ENCODE results near the gene RTN4RL2. TPM values are rescaled to one million over a fixed set of nuclear protein-coding genes. Genes with fewer than 3 reads are reported as not detected.

The RTN4RL2 gene
- total RNA-seq, 1 experiment from 2014 or later: 0.90 TPM

DNA sequence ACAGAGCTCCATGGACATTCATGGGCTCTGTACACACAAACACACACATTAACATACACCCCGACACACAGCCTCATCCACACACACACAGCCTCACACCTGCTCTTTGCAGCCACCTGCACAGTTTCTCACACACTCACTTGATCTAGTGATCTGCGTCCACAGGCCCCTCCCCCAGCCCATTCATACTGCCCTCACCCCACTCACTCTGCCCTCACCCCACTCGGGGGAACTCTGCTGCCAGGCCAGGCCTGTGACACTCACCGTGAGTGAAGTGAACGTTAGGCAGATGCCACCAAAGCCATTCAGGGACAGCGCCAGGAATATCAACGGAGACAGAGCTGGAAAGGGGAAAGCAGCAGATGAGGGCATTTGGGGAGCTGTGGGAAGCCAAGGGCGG lies 40.2 kb downstream of the RTN4RL2 start:
- no TSS peak for BruUV-seq (replicated peaks)
- Histone ChIP-seq H3K36me3 (ENCODE audit: control insufficient read depth, insufficient read depth, low read length) (no peaks in the 10 kb centered on the region), H3K4me3 (ENCODE audit: low read depth in 2 of 2, low read length in 2 of 2) (no peak overlapping the region), H3K4me1 (ENCODE audit: control insufficient read depth, insufficient read depth, low read length) (peaks cover 6% of the 10 kb centered on the region; the same call in 1 of the 2 replicates), H3K9me3 (ENCODE audit: control insufficient read depth, insufficient read depth, low read depth, low read length) (no peaks in the 10 kb centered on the region), H3K27me3 (ENCODE audit: control insufficient read depth, insufficient read depth, low read length) (no peaks in the 10 kb centered on the region), H3K27ac (ENCODE audit: low read length) (no peak overlapping the region)
- DNase-seq (ENCODE audit: low read depth, low spot score) (no peak), ATAC-seq (no peak)
- in situ Hi-C loops (cut with HindIII; ENCODE audit: low pct_unique_long_range_greater_than_20kb, low sequenced_read_pairs) (no loop called here), intact Hi-C loops (cut with micrococcal nuclease; ENCODE audit: unreplicated experiment) (no loop called here)
- POLR2A ChIA-PET: no interaction called here
- TF ChIP-seq, protein P1, sequence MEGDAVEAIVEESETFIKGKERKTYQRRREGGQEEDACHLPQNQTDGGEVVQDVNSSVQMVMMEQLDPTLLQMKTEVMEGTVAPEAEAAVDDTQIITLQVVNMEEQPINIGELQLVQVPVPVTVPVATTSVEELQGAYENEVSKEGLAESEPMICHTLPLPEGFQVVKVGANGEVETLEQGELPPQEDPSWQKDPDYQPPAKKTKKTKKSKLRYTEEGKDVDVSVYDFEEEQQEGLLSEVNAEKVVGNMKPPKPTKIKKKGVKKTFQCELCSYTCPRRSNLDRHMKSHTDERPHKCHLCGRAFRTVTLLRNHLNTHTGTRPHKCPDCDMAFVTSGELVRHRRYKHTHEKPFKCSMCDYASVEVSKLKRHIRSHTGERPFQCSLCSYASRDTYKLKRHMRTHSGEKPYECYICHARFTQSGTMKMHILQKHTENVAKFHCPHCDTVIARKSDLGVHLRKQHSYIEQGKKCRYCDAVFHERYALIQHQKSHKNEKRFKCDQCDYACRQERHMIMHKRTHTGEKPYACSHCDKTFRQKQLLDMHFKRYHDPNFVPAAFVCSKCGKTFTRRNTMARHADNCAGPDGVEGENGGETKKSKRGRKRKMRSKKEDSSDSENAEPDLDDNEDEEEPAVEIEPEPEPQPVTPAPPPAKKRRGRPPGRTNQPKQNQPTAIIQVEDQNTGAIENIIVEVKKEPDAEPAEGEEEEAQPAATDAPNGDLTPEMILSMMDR (IDR thresholded peaks at IDR 0.05): no peak
- TF ChIP-seq, protein P2, sequence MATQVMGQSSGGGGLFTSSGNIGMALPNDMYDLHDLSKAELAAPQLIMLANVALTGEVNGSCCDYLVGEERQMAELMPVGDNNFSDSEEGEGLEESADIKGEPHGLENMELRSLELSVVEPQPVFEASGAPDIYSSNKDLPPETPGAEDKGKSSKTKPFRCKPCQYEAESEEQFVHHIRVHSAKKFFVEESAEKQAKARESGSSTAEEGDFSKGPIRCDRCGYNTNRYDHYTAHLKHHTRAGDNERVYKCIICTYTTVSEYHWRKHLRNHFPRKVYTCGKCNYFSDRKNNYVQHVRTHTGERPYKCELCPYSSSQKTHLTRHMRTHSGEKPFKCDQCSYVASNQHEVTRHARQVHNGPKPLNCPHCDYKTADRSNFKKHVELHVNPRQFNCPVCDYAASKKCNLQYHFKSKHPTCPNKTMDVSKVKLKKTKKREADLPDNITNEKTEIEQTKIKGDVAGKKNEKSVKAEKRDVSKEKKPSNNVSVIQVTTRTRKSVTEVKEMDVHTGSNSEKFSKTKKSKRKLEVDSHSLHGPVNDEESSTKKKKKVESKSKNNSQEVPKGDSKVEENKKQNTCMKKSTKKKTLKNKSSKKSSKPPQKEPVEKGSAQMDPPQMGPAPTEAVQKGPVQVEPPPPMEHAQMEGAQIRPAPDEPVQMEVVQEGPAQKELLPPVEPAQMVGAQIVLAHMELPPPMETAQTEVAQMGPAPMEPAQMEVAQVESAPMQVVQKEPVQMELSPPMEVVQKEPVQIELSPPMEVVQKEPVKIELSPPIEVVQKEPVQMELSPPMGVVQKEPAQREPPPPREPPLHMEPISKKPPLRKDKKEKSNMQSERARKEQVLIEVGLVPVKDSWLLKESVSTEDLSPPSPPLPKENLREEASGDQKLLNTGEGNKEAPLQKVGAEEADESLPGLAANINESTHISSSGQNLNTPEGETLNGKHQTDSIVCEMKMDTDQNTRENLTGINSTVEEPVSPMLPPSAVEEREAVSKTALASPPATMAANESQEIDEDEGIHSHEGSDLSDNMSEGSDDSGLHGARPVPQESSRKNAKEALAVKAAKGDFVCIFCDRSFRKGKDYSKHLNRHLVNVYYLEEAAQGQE (IDR thresholded peaks at IDR 0.05; ENCODE audit: insufficient read depth in 1 of 2, low read depth in 2 of 2, low read length in 1 of 2): no peak
- TF ChIP-seq POLR2AphosphoS5 (IDR thresholded peaks at IDR 0.05; ENCODE audit: low read depth, low read length) (no peak), SIN3A (IDR thresholded peaks at IDR 0.05; ENCODE audit: borderline replicate concordance, insufficient read depth, low read depth, low read length) (no peak)
- CTCF ChIA-PET: no interaction called here

DNA sequence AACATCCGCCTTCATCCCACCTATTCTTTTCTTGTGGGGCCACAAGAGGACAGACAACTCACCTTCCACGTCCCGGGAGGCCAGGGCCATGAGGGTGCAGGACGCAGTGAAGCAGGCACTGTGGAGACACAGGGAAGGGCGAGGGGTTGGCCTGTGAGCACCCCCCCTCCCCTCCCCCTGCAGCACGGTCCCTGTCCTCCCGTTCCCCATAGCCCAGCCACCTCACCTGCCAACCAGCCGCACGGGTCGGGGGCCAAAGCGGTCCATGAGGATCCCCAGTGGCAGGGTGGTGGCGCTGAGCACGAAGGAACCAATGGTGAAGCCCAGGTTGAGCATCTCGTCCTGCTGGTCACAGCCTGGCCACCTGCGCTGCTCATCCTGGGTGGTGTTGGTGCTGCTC lies 40.6 kb downstream of the RTN4RL2 start:
- ChIA-PET CTCF (no interaction called here), POLR2A (no interaction called here)
- Histone ChIP-seq H3K36me3 (ENCODE audit: control insufficient read depth, insufficient read depth, low read length) (no peaks in the 10 kb centered on the region), H3K27me3 (ENCODE audit: control insufficient read depth, insufficient read depth, low read length) (no peaks in the 10 kb centered on the region), H3K27ac (ENCODE audit: low read length) (no peak overlapping the region), H3K9me3 (ENCODE audit: control insufficient read depth, insufficient read depth, low read depth, low read length) (no peaks in the 10 kb centered on the region), H3K4me3 (ENCODE audit: low read depth in 2 of 2, low read length in 2 of 2) (no peak overlapping the region), H3K4me1 (ENCODE audit: control insufficient read depth, insufficient read depth, low read length) (peaks cover 6% of the 10 kb centered on the region; the same call in 1 of the 2 replicates)
- intact Hi-C loops (cut with micrococcal nuclease; ENCODE audit: unreplicated experiment): no loop called here
- ATAC-seq: no peak
- TF ChIP-seq SIN3A (IDR thresholded peaks at IDR 0.05; ENCODE audit: borderline replicate concordance, insufficient read depth, low read depth, low read length) (no peak), POLR2AphosphoS5 (IDR thresholded peaks at IDR 0.05; ENCODE audit: low read depth, low read length) (no peak), TCF7L2 (IDR thresholded peaks at IDR 0.05; ENCODE audit: low read depth, low read length) (no peak)
- TF ChIP-seq, protein P2 (IDR thresholded peaks at IDR 0.05; ENCODE audit: insufficient read depth in 1 of 2, low read depth in 2 of 2, low read length in 1 of 2): no peak
- TF ChIP-seq, protein P1 (IDR thresholded peaks at IDR 0.05): no peak
- no TSS peak for BruUV-seq (replicated peaks)
- no peak for DNase-seq (ENCODE audit: low read depth, low spot score)
- in situ Hi-C loops (cut with HindIII; ENCODE audit: low pct_unique_long_range_greater_than_20kb, low sequenced_read_pairs): no loop called here
